ENCODE results near the gene PARM1. TPM values are rescaled to one million over a fixed set of nuclear protein-coding genes. Genes with fewer than 3 reads are reported as not detected.

Gene PARM1
- polyA plus RNA-seq, 3 donors: 0.06 to 0.54 (median 0.27) TPM

DNA sequence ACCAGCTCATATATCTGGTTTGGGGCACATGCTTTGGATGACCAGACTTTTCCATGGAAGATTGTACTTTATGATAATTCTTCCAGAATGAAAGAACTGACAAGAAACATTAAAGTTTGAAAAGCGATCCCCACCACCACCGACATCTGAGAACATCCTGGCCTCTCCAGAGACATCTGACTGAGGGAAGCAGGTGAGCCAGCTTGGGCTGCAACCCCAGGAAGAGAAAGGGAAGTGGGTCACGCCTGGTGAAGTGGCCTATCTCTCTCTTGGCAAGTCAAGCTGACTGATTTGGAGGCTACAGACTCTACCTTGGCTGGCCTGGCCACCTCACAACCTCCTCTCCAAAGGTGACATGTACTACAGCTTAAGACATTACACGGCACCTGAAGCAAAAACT, 20.7 kb downstream of the PARM1 start:
- H3K4me3 Mint-ChIP-seq: no peak overlapping the region
- H3K36me3 ChIP-seq (replicated peaks in 1 of 2; ENCODE audit: control insufficient read depth in 1 of 2, insufficient read depth in 2 of 2, low read length in 2 of 2): no peaks in the 10 kb centered on the region
- H3K27ac ChIP-seq (ENCODE audit: low read depth in 1 of 2, low read length in 2 of 2): no peak overlapping the region
- no peaks in the 10 kb centered on the region for H3K4me1 Mint-ChIP-seq
- H4K20me1 ChIP-seq (ENCODE audit: insufficient read depth, low read length): no peaks in the 10 kb centered on the region
- no peaks in the 10 kb centered on the region for H3K9me3 ChIP-seq (replicated peaks in 1 of 2; ENCODE audit: control insufficient read depth in 1 of 2, insufficient read depth in 1 of 2, low read length in 2 of 2)
- no peaks in the 10 kb centered on the region for H3K4me1 ChIP-seq (ENCODE audit: control insufficient read depth in 1 of 2, insufficient read depth in 2 of 2, low read length in 2 of 2)
- peaks cover 0 to 6% (median 4%) of the 10 kb centered on the region in 3 donors for H3K27me3 Mint-ChIP-seq (ENCODE audit: low read depth in 3 of 3)
- H3K27me3 ChIP-seq (ENCODE audit: control insufficient read depth in 2 of 2, insufficient read depth in 2 of 2, low read length in 2 of 2): no peaks in the 10 kb centered on the region
- no peak for DNase-seq
- no peak overlapping the region for H3K4me2 ChIP-seq (replicated peaks; ENCODE audit: extremely low read depth, low read length, poor library complexity, severe bottlenecking)
- H3K9me3 Mint-ChIP-seq: peaks cover 0 to 8% (median 2%) of the 10 kb centered on the region in 7 donors
- WGBS (ENCODE audit: insufficient coverage): no CpG with 5 or more reads among the region's 4 CpGs
- no peak overlapping the region for H2AFZ ChIP-seq (ENCODE audit: insufficient read depth, low read depth, low read length, poor library complexity, severe bottlenecking)
- no peak overlapping the region for H3K4me3 ChIP-seq (replicated peaks in 1 of 3; ENCODE audit: low read depth in 2 of 3, low read length in 3 of 3)
- no peak overlapping the region for H3K27ac Mint-ChIP-seq
- no peaks in the 10 kb centered on the region for H3K36me3 Mint-ChIP-seq
- no peaks in the 10 kb centered on the region for H3K79me2 ChIP-seq (ENCODE audit: insufficient read depth, low read length)
- intact Hi-C loops (cut with micrococcal nuclease): no loop called here
- H3K9ac ChIP-seq (ENCODE audit: insufficient read depth, low read length, poor library complexity, severe bottlenecking): no peak overlapping the region
- TF ChIP-seq, protein P1, sequence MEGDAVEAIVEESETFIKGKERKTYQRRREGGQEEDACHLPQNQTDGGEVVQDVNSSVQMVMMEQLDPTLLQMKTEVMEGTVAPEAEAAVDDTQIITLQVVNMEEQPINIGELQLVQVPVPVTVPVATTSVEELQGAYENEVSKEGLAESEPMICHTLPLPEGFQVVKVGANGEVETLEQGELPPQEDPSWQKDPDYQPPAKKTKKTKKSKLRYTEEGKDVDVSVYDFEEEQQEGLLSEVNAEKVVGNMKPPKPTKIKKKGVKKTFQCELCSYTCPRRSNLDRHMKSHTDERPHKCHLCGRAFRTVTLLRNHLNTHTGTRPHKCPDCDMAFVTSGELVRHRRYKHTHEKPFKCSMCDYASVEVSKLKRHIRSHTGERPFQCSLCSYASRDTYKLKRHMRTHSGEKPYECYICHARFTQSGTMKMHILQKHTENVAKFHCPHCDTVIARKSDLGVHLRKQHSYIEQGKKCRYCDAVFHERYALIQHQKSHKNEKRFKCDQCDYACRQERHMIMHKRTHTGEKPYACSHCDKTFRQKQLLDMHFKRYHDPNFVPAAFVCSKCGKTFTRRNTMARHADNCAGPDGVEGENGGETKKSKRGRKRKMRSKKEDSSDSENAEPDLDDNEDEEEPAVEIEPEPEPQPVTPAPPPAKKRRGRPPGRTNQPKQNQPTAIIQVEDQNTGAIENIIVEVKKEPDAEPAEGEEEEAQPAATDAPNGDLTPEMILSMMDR (IDR thresholded peaks at IDR 0.05): no peak

DNA sequence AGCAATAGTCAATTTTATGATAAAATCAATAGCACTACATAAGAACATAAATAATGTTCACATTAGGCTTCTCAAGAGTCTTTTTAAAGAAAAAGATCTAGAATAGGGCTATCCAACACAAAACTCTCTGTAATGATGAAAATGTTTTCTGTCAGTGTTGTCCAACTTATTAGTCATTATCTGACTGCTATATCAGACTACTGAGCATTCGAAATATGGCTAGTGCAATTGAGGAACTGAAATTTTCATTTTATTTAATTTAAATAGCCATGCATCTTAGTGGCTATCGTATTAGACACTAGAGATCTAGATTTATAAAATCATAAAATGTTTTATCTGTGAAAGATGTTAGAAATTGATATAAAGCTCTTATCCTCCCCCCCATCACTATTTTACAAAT, 26.0 kb downstream of the PARM1 start:
- no CpG with 5 or more reads among the region's 2 CpGs for WGBS (ENCODE audit: insufficient coverage)
- Histone ChIP-seq H3K4me1 (ENCODE audit: control insufficient read depth in 1 of 2, insufficient read depth in 2 of 2, low read length in 2 of 2) (no peaks in the 10 kb centered on the region), H3K27ac (ENCODE audit: low read depth in 1 of 2, low read length in 2 of 2) (no peak overlapping the region), H3K4me2 (replicated peaks; ENCODE audit: extremely low read depth, low read length, poor library complexity, severe bottlenecking) (no peak overlapping the region), H3K9me3 (replicated peaks in 1 of 2; ENCODE audit: control insufficient read depth in 1 of 2, insufficient read depth in 1 of 2, low read length in 2 of 2) (peaks cover 0 to 4% of the 10 kb centered on the region in 2 donors), H3K79me2 (ENCODE audit: insufficient read depth, low read length) (no peaks in the 10 kb centered on the region), H3K27me3 (ENCODE audit: control insufficient read depth in 2 of 2, insufficient read depth in 2 of 2, low read length in 2 of 2) (no peaks in the 10 kb centered on the region), H3K4me3 (replicated peaks in 1 of 3; ENCODE audit: low read depth in 2 of 3, low read length in 3 of 3) (no peak overlapping the region), H4K20me1 (ENCODE audit: insufficient read depth, low read length) (no peaks in the 10 kb centered on the region), H3K9ac (ENCODE audit: insufficient read depth, low read length, poor library complexity, severe bottlenecking) (no peak overlapping the region), H3K36me3 (replicated peaks in 1 of 2; ENCODE audit: control insufficient read depth in 1 of 2, insufficient read depth in 2 of 2, low read length in 2 of 2) (no peaks in the 10 kb centered on the region), H2AFZ (ENCODE audit: insufficient read depth, low read depth, low read length, poor library complexity, severe bottlenecking) (no peak overlapping the region)
- no peak for DNase-seq
- Mint-ChIP-seq H3K36me3 (no peaks in the 10 kb centered on the region), H3K4me1 (no peaks in the 10 kb centered on the region), H3K27ac (no peak overlapping the region), H3K4me3 (no peak overlapping the region), H3K27me3 (ENCODE audit: low read depth in 3 of 3) (peaks cover 0 to 2% (median under 1%) of the 10 kb centered on the region in 3 donors), H3K9me3 (peaks cover 6 to 20% (median 8%) of the 10 kb centered on the region in 7 donors)
- intact Hi-C loops (cut with micrococcal nuclease): no loop called here
- TF ChIP-seq, protein P1 (IDR thresholded peaks at IDR 0.05): no peak
